Stimulated activated CD4-positive, alpha-beta T cell treated with anti-CD3 and anti-CD28 coated beads, Interleukin-2, amount 100 ng/mL, for 48 hours (primary cell): ENCODE measurements around the gene RBL1.
"Not testable (repeated sequence)": the region's sequence is repeated elsewhere in the genome, so short reads cannot be mapped to it uniquely, and the experiment has no call there.

ENCODE experiments used
- DNase-seq, 2 donors: peaks; one replicate each; pipeline ENCODE4 v3.0.0-alpha.2; 2020

The RBL1 gene, protein sequence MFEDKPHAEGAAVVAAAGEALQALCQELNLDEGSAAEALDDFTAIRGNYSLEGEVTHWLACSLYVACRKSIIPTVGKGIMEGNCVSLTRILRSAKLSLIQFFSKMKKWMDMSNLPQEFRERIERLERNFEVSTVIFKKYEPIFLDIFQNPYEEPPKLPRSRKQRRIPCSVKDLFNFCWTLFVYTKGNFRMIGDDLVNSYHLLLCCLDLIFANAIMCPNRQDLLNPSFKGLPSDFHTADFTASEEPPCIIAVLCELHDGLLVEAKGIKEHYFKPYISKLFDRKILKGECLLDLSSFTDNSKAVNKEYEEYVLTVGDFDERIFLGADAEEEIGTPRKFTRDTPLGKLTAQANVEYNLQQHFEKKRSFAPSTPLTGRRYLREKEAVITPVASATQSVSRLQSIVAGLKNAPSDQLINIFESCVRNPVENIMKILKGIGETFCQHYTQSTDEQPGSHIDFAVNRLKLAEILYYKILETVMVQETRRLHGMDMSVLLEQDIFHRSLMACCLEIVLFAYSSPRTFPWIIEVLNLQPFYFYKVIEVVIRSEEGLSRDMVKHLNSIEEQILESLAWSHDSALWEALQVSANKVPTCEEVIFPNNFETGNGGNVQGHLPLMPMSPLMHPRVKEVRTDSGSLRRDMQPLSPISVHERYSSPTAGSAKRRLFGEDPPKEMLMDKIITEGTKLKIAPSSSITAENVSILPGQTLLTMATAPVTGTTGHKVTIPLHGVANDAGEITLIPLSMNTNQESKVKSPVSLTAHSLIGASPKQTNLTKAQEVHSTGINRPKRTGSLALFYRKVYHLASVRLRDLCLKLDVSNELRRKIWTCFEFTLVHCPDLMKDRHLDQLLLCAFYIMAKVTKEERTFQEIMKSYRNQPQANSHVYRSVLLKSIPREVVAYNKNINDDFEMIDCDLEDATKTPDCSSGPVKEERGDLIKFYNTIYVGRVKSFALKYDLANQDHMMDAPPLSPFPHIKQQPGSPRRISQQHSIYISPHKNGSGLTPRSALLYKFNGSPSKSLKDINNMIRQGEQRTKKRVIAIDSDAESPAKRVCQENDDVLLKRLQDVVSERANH

DNA sequence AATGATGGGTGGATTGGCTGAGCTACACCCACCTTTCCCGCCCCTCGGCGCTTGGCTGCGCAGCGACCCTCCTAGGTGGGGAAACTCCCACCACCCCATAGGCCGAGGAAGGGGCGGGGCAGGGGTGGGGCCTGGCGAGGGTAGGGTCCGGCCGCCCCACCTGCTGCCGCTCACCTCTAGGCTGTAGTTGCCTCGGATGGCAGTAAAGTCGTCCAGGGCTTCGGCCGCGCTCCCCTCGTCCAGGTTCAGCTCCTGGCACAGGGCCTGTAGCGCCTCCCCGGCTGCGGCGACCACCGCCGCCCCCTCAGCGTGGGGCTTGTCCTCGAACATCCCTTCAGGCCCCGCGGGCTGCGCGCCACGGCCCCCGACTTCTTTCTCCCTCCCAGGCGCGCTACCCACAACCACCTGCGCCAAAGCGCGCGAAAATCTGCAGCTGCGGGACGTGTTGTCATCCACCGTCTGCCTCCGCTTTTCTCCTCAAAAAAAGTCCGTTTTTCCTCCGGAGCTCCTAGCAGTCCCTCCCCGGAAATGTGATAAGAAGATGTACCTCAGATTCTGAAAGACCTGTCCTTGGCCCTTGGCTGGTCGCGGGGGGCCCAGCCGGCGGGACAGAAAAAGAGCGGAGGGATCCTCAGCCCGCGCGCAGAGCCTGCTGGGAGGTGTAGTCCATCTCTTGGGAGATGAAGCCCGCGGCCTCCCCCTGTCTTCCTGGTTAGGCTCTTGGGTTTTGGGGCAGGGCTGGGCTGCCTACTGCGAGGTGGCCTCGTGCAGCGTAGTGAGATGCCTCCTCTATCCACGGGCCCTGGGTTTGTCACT is at the start of gene RBL1:
Gene RBL1, minus strand, starts transcription at position 399 of the 816 bp plus-strand sequence. Its CDS starts 69 bp downstream, at position 330.
- DNase-seq, result peak; percentile 81 to 83

DNA sequence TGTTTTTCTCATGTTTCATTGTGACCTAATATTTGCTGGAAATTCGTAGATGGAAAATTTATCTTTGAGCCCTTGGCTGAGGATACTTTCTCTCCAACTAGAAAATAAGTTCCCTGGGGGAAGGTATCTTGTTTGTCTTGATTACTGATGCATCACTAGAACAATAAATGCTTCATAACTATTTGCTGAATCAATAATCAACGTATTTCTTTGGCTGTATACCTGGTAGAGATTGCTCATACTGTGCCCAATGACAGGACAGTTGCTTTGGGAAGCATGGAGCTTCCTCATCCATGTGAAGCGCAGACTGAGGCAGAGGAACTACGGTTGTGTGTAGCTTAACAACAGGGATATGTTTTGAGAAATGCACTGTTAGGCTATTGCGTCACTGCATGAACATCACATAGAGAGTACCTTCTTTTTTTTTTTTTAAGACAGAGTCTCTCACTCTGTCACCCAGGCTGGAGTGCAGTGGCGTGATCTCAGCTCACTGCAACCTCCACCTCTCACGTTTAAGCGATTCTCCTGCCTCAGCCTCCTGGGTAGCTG is 49.1 kb upstream of the RBL1 start:
- no peak for DNase-seq

DNA sequence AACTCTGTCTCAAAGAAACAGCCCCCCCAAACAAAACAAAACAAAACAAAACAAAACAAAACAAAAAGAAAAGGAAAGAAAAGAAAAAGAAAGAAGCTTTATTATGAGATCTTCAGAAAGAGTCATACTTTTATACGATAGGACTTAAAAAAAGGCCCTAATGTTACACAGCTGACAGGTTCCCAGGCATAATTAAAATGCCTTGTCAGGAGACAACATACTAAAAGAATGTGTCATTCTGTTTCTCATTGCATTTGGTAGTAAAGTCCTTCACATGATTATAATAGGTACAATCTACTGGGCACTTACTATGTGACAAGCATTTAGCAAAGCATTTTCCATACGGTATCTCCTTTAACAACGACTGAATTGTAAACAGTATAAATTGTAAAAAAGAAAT is 46.9 kb upstream of the RBL1 start:
- no peak for DNase-seq

DNA sequence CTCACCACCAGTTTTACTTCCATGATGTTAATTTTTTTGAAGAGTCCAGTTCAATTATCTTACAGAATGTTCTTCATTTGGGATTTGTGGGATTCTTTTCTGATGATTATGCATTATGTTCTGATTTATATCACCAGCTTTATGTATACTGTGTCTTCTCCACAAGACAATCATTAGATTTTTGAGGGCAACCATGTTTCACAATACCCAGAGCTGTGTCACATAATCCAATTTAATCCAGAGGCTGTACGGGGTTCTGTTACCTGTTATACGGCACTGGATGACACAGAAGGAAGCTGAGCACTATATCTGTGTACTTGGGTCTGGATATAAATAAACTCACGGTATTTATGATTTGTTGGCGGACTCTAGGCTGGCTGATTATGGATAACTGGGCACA is 41.8 kb upstream of the RBL1 start:
- DNase-seq, result no peak

DNA sequence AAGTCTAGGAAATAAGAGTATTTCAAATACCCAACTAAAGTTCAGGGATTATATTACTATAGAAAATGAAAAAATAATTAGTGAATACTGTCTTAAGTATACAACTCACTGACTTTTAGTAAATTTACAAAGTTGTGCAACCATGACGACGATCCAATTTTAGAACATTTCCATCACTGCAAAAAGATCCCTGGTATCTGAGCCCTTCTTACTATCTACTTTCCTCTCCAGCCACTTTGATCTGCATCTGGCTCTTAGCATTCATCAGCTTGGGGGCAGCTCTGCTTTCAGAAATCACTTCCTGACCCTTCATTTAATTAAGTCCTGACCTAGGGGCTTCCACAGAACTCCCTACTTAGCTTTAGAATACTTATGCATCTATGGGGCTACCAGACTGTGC is 38.2 kb upstream of the RBL1 start:
- no peak for DNase-seq

DNA sequence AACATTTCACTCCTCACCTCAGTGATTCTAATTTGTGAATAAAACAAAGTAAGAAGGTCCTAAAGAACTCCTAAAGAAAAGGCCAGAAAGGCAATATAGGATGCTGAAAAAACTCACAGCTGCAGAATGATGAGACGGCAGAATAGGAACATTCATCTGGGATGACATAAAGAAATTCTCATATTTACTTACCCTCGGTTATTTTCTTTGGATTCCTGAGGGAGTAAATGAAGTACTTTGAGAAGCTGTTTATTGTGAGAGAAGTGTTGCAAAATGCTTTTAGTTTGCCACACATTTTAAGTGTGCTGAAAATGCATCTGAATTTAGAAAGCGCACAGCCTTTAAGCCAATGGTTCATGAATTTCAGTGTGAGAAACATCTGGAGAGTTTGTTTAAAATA is 35.7 kb upstream of the RBL1 start:
- no peak for DNase-seq

DNA sequence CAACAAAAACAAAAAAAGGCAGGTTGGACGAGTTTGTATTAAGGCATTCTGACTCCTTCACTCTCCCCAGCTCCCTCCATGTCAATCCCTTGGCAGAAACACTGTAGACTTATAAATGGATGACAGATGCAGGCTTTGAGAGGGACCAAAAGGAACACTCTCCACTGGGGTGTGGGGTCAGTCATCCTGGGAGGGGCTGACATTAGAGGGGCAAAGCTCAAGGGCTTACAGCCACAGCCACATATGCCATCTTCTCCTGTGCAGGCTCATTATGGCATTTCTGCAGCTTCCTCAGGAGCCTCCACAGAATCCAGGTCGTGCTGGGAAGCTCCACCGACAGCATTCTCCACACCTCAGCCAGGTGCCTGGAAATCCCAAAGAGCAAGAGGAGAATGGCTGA is 33.0 kb upstream of the RBL1 start:
- no peak for DNase-seq

DNA sequence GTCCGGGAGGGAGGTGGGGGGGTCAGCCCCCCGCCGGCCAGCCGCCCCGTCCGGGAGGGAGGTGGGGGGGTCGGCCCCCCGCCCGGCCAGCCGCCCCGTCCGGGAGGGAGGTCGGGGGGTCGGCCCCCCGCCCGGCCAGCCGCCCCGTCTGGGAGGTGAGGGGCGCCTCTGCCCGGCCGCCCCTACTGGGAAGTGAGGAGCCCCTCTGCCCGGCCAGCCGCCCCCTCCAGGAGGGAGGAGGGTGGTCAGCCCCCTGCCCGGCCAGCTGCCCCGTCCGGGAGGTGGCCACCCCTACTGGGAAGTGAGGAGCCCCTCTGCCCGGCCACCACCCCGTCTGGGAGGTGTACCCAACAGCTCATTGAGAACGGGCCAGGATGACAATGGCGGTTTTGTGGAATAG is 30.5 kb upstream of the RBL1 start:
- not testable (repeated sequence) for DNase-seq

DNA sequence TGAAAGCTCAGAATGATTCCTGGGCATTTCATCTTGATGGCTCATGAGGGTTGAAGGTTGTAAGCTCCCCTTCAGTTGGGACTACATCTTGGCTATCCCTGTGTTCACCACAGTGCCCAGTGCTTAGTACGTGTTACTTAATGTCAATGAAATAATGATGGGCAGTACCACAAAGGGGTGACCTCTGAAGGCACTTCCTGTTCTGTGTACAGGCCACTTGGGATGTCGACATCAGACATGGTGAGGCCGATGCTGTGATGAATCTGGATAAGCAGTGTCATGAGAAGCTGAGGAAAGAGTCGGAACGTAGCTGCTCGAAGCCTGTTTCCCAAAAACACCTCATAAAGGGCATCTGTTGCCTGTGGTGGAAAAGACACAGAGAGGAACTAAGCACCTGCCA is 27.6 kb upstream of the RBL1 start:
- DNase-seq, result no peak

DNA sequence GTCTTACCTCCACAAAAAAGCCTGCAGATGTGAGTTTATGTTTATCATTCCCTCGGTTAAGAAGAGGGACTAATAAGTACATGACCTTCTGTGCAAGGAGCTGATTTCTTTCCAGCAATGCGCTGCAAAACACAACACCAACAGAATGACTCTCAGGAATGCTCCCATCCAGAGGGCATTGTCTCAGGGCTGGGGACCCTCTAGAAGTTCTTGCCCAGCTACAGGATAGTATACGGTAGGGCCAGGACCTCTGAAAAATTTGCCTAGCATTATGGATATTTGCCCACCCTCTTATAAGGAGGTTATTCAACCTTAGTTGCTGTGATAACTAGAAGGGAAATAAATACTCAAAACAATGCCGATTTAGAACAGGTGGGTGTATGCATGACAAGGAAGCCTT is 24.7 kb upstream of the RBL1 start:
- no peak for DNase-seq

DNA sequence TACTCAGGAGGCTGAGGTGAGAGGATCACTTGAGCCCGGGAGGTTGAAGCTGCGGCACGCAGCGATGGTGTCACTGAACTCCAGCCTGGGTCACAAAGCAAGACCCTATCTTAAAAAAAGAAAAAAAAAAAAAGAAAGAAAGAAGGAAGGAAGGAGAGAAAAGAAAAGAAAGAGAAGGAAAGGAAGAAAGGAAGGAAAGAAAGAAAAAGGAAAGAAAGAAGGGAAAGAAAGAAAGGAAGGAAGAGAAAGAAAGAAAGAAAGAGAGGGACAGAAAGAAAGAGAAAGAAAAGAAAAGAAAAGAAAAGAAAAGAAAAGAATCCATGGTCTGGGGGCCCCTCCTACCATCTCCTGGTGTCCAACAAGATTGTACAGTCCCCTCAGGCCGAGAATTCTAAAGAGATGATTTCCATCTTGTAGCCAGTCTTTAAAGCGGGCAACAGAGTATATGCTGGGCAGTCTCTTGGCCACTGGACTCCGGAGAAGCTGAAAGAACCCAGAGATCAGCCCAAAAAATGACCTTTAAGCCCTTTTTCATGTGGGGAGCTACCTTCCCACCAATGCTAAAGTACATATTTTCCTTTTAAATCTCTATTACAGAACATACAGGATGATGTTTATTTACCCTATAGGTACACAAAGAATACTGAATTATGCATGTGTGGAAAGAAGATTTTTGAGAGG is 23.7 kb upstream of the RBL1 start:
- no peak for DNase-seq

DNA sequence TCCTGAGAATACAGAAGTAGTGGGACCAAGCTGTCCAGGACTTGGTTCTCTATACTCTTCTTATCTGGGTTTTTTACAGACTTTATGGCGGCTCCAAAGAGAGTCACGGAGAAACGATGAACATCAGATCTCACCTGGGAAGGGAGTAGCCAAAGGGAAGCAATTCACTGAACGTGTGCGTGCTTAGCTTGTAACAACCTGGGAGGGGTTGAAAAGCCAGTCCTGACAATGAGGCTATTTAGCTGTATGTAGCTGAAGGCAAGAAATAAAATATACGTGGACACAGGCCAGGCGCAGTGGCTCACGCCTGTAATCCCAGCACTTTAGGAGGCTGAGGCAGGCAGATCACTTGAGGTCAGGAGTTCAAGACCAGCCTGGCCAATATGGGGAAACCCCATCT is 18.2 kb upstream of the RBL1 start:
- no peak for DNase-seq

DNA sequence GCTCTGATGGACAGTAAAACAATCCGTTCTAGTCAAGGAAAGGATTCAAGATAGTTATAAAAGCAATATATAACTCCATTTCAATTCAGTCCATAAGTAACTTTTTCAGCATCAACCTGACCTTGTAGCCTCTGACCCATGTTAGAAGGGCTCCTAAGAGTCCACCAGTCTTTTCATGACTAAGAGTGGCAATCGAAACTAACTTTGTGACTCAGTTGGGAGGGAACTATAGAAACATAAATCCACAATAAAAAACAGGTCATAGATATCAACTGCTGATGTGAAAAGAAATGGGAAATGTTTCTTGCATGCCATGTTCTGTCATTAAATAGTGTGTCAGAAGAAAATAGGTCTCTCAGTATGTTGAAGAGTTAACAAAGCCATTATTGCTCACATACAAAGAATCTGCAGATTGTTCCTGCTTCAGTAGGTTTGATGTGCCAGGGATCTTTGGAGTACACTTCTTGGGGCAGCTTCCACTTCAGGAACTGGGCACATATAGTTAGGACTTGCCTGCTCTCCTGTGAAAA is 16.2 kb upstream of the RBL1 start:
- DNase-seq, result no peak

DNA sequence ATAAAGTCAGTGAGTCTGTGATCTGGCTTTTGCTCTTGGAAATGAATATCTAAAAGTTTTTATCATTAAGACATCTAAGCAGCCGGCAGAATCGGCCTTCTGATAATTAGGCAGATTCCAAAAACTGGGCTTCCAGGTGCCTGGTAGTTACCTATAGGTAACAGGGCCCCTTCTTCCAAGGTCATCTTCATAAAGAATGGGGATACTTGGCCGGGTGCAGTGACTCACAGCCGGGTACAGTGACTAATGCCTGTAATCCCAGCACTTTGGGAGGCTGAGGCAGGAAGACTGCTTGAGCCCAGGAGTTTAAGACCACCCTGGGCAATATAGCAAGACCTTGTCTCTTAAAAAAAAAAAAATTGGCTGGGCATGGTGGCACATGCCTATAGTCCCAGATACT is 12.9 kb upstream of the RBL1 start:
- DNase-seq, result no peak

DNA sequence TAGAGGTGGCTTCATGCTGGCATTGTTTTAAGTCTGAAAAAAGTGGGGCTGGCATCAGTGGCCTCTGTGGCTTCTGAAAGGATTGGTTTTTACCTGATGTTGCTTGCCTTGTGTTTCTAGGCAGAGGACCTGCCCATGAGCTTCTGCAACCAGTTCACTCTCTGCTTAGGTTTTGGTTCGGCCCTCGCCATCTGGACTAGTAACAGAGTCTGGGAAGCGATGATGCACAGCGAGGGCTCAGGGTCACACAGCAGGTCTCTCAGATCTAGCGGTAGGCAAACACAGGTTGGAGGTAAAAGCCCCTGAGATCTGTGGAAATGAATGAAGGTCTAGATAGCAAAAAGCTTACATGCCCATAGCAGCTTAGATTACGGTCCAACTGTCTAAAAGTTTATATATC is 6.8 kb upstream of the RBL1 start:
- no peak for DNase-seq

DNA sequence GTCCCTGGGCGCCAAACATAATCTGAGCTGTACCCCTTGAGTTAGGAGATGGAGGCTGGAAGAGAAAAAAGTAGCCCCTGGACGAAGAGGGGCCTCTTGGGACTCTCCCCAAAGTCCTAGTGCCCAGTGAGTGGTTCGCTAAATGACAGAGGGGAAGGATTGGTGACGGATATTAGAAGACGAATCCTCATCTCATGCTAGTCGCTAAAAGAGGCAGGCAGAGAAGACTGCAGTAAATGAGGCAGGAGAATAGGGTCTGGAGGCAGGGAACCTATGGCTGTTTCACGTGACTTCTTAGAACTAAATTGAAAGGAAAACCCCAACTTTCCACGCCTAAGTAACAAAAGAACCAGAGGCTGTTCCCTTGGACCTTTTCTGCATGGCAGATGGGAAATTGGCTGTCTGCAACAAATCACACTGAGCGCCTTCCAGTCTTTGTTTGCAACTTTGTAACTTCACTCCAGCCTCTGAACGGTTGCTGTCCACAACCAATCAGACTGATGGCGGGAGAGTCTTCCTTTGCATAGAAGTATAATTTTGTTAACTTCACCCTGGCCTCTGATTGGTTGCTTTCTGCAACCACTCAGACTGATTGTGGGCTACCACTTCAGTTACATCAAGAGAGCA is 731 bp upstream of the RBL1 start:
- DNase-seq, result no peak

DNA sequence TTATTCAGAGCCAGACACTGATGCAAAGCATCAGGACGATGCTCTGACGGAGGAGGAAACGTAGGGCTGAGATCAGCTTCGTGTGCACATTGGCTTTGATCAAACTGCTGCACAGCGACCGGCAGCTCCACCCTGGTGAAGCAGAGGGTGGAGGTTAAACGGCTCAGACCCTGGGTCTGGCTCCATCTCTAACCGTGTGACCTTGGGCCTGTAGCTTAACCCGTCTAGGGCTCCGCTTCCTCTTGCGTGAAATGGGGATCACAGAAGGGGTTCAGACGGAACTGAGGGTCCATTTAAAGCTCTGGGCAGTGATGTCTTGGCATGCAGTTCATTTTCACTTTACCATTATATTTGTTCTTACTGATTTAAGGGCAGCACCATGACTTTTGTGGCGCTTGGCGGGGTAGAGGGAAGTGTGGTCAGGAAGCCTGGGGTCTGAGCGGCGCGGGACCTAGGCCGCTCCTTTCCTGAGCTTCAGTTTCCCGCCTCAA is 644 bp downstream of the RBL1 start:
- peak; percentile 34 to 37 for DNase-seq

DNA sequence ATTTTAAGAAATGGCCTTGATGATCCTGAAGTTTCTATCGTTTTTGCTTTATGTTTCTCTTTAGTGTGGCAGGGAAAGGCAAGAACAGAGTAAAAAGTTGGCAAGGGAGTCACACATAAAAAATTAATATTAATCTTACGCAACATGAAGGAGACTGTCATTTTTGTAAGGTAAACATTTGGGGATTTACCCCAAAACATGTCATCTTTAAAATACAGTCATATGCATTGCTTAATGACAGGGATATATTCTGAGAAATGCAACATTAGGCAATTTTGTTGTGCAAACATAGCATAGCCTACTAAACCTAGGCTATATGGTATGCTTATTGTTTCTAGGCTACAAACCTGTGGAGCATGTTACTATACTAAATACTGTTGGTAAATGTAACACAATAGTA is 5.4 kb downstream of the RBL1 start:
- no peak for DNase-seq

DNA sequence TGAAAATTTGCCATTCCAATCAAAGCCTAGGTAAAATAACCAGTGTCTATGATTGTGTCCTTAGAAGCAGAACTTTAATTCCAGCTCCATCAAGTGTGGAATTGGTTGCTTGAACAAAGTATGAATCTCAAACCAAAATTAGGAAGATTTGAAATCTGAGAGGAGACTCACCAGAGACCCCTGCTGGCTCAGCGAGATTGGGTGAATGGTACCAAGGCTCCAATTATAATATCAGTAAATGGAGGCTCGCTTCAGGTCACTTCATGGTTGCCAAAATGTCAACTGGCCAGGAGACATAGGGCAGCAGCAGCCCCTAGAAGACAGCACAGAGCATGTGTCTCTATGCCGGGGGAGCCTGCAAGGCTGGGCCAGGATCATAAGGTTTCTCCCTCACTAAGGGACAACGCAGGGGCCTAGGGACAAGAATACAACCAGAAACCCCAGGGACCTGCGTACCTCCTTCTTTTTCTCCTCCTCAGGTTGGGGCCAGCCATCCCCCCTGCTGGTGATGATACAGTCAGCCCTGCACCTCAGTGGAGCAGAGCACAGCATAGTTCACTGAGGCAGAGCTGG is 14.0 kb downstream of the RBL1 start:
- no peak for DNase-seq

DNA sequence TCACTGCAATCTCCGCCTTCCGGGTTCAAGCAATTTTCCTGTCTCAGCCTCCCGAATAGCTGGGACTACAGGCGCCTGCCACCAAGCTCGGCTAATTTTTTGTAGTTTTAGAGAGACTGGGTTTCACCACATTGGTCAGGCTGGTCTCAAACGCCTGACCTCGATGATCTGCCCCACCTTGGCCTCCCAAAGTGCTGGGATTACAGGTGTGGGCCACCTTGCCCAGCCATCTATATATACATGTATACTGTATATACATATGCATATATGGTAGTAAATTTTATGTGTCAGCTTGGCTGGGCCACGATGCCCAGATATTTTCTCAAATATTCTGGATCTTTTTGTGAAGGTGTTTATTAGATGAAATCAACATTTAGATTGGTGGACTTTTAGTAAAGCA is 18.8 kb downstream of the RBL1 start:
- DNase-seq, result no peak
